HEK293 (cell line): Measurements from ENCODE around the gene MKX.
A peak's percentile ranks its signal among the peaks of the same experiment; 100 is the strongest.

Source experiments
- CTCF ChIA-PET: fragments of 350-600 bp; formaldehyde crosslinking; extraction: SDS; loops from one replicate; lab custom pipeline; 2021; ENCODE audit warnings: antibody characterized with exemption; lab: Yijun Ruan, JAX
- POLR2A ChIA-PET: fragments of 300-600 bp; formaldehyde crosslinking; extraction: SDS; loops from one replicate; lab custom pipeline; 2020; ENCODE audit warnings: antibody characterized with exemption, inconsistent platforms; lab: Yijun Ruan, JAX
- H3K27ac ChIP-seq: fragments of 200-500 bp; sonication (Bioruptor generic); 2 replicates; pipeline ENCODE4 v1.5.1; 2014; ENCODE audit warnings: low read depth, low read length, control low read depth, inconsistent platforms; ENCODE audit errors: extremely low read depth
- H3K36me3 ChIP-seq, 2 experiments: fragments of 200-500 bp in 1 of 2; sonication (Bioruptor generic) in 1 of 2; 1 replicate in 1 of 2; 2 replicates in 1 of 2; pipeline ENCODE4 v1.5.1; 2014 to 2017; ENCODE audit warnings: inconsistent platforms in 2 of 2, low read length in 2 of 2; ENCODE audit not compliant: control insufficient read depth in 2 of 2, insufficient read depth in 1 of 2
- H3K4me1 ChIP-seq: fragments of 200-500 bp; sonication (Bioruptor generic); 2 replicates; pipeline ENCODE4 v1.5.1; 2014; ENCODE audit warnings: mild to moderate bottlenecking, low read length, inconsistent platforms; ENCODE audit not compliant: control insufficient read depth, insufficient read depth
- H3K4me3 ChIP-seq: 2 replicates; pipeline ENCODE4 v1.5.1; 2011; ENCODE audit warnings: low read depth, mild to moderate bottlenecking, control low read depth, low read length, moderate library complexity
- H3K9me3 ChIP-seq: fragments of 200-500 bp; sonication (Bioruptor generic); 2 replicates; pipeline ENCODE4 v1.5.1; 2014; ENCODE audit warnings: low read depth, low read length, inconsistent platforms; ENCODE audit not compliant: control insufficient read depth, insufficient read depth
- ELK4 ChIP-seq: IDR thresholded peaks from 2 replicates; pipeline ENCODE4 v1.6.1; 2011; ENCODE audit warnings: mild to moderate bottlenecking, low read depth, low read length, borderline replicate concordance
- GFI1B ChIP-seq: fragments of 450-650 bp; formaldehyde crosslinking; IDR thresholded peaks from 2 replicates; pipeline ENCODE4 v1.5.1; 2016; ENCODE audit warnings: missing biosample characterization, missing genetic modification characterization
- GLIS1 ChIP-seq: fragments of 450-650 bp; formaldehyde crosslinking; IDR thresholded peaks from 2 replicates; pipeline ENCODE4 v1.5.1; 2016; ENCODE audit warnings: missing biosample characterization, missing genetic modification characterization
- HOXA7 ChIP-seq: sonication (generic); formaldehyde crosslinking; IDR thresholded peaks from 2 replicates; pipeline ENCODE4 v1.8.1; 2022; ENCODE audit warnings: missing genetic modification reagents, borderline replicate concordance
- IKZF3 ChIP-seq: fragments of 450-650 bp; IDR thresholded peaks from 2 replicates; pipeline ENCODE4 v1.5.0; 2018; ENCODE audit warnings: missing biosample characterization, mild to moderate bottlenecking, missing genetic modification characterization, moderate library complexity
- KLF1 ChIP-seq: fragments of 450-650 bp; formaldehyde crosslinking; IDR thresholded peaks from 2 replicates; pipeline ENCODE4 v1.5.1; 2016; ENCODE audit warnings: missing biosample characterization, missing genetic modification characterization
- KLF16 ChIP-seq: fragments of 450-650 bp; formaldehyde crosslinking; IDR thresholded peaks from 2 replicates; pipeline ENCODE4 v1.5.1; 2017; ENCODE audit warnings: missing biosample characterization, missing genetic modification characterization
- KLF8 ChIP-seq: fragments of 450-650 bp; formaldehyde crosslinking; IDR thresholded peaks from 2 replicates; pipeline ENCODE4 v1.5.1; 2016; ENCODE audit warnings: missing biosample characterization, missing genetic modification characterization
- MZF1 ChIP-seq: fragments of 450-650 bp; formaldehyde crosslinking; IDR thresholded peaks from 2 replicates; pipeline ENCODE4 v1.5.1; 2017; ENCODE audit warnings: missing biosample characterization, missing genetic modification characterization, borderline replicate concordance
- OVOL3 ChIP-seq: fragments of 450-650 bp; formaldehyde crosslinking; IDR thresholded peaks from 2 replicates; pipeline ENCODE4 v1.5.1; 2016; ENCODE audit warnings: missing biosample characterization, missing genetic modification characterization
- PATZ1 ChIP-seq: fragments of 450-650 bp; formaldehyde crosslinking; IDR thresholded peaks from 2 replicates; pipeline ENCODE4 v1.5.1; 2016; ENCODE audit warnings: missing biosample characterization, missing genetic modification characterization
- SETDB1 ChIP-seq: IDR thresholded peaks from one replicate; pipeline ENCODE4 v1.6.1; 2017; ENCODE audit warnings: mild to moderate bottlenecking, low read length, moderate library complexity, mixed read lengths; ENCODE audit not compliant: insufficient read length
- ZBTB6 ChIP-seq: fragments of 450-650 bp; formaldehyde crosslinking; IDR thresholded peaks from 2 replicates; pipeline ENCODE4 v1.5.1; 2017; ENCODE audit warnings: missing biosample characterization, missing genetic modification characterization
- ZBTB8A ChIP-seq: fragments of 450-650 bp; formaldehyde crosslinking; IDR thresholded peaks from 2 replicates; pipeline ENCODE4 v1.5.1; 2016; ENCODE audit warnings: missing biosample characterization, missing genetic modification characterization
- ZNF10 ChIP-seq: fragments of 450-650 bp; formaldehyde crosslinking; IDR thresholded peaks from 2 replicates; pipeline ENCODE4 v1.5.1; 2017; ENCODE audit warnings: missing biosample characterization, missing genetic modification characterization
- ZNF121 ChIP-seq: fragments of 450-650 bp; formaldehyde crosslinking; IDR thresholded peaks from 2 replicates; pipeline ENCODE4 v1.5.1; 2016; ENCODE audit warnings: missing biosample characterization, missing genetic modification characterization
- ZNF140 ChIP-seq: fragments of 450-650 bp; formaldehyde crosslinking; IDR thresholded peaks from 2 replicates; pipeline ENCODE4 v1.5.1; 2016; ENCODE audit warnings: missing biosample characterization, missing genetic modification characterization
- ZNF169 ChIP-seq: fragments of 450-650 bp; formaldehyde crosslinking; IDR thresholded peaks from 2 replicates; pipeline ENCODE4 v1.5.1; 2016; ENCODE audit warnings: missing biosample characterization, missing genetic modification characterization
- ZNF311 ChIP-seq: fragments of 450-650 bp; formaldehyde crosslinking; IDR thresholded peaks from 2 replicates; pipeline ENCODE4 v1.5.1; 2017; ENCODE audit warnings: missing biosample characterization, missing genetic modification characterization, borderline replicate concordance
- ZNF398 ChIP-seq: fragments of 450-650 bp; formaldehyde crosslinking; IDR thresholded peaks from 2 replicates; pipeline ENCODE4 v1.5.1; 2017; ENCODE audit warnings: missing biosample characterization, missing genetic modification characterization
- ZNF426 ChIP-seq: fragments of 450-650 bp; formaldehyde crosslinking; IDR thresholded peaks from 2 replicates; pipeline ENCODE4 v1.5.1; 2017; ENCODE audit warnings: missing biosample characterization, missing genetic modification characterization, mild to moderate bottlenecking, inconsistent platforms, moderate library complexity
- ZNF449 ChIP-seq: fragments of 450-650 bp; formaldehyde crosslinking; IDR thresholded peaks from 2 replicates; pipeline ENCODE4 v1.5.1; 2017; ENCODE audit warnings: missing biosample characterization, mild to moderate bottlenecking, missing genetic modification characterization, moderate library complexity
- ZNF473 ChIP-seq: fragments of 450-650 bp; formaldehyde crosslinking; IDR thresholded peaks from 2 replicates; pipeline ENCODE4 v1.5.1; 2017; ENCODE audit warnings: missing biosample characterization, missing genetic modification characterization
- ZNF530 ChIP-seq: fragments of 450-650 bp; formaldehyde crosslinking; IDR thresholded peaks from 2 replicates; pipeline ENCODE4 v1.5.1; 2016; ENCODE audit warnings: low read depth, missing biosample characterization, missing genetic modification characterization
- ZNF549 ChIP-seq: fragments of 450-650 bp; IDR thresholded peaks from 2 replicates; pipeline ENCODE4 v1.5.1; 2018; ENCODE audit warnings: missing biosample characterization, missing genetic modification characterization, mild to moderate bottlenecking, inconsistent platforms, moderate library complexity
- ZNF624 ChIP-seq: fragments of 450-650 bp; formaldehyde crosslinking; IDR thresholded peaks from 2 replicates; pipeline ENCODE4 v1.5.1; 2017; ENCODE audit warnings: missing biosample characterization, missing genetic modification characterization
- ZNF629 ChIP-seq: fragments of 450-650 bp; formaldehyde crosslinking; IDR thresholded peaks from 2 replicates; pipeline ENCODE4 v1.5.1; 2017; ENCODE audit warnings: missing biosample characterization, missing genetic modification characterization
- ZNF654 ChIP-seq: fragments of 450-650 bp; formaldehyde crosslinking; IDR thresholded peaks from 2 replicates; pipeline ENCODE4 v1.5.1; 2016; ENCODE audit warnings: low read depth, missing biosample characterization, missing genetic modification characterization
- ZNF660 ChIP-seq: fragments of 450-650 bp; IDR thresholded peaks from 2 replicates; pipeline ENCODE4 v1.5.1; 2018; ENCODE audit warnings: missing biosample characterization, mild to moderate bottlenecking, missing genetic modification characterization
- ZNF76 ChIP-seq: fragments of 450-650 bp; formaldehyde crosslinking; IDR thresholded peaks from 2 replicates; pipeline ENCODE4; 2016; ENCODE audit warnings: low read depth, missing biosample characterization, missing genetic modification characterization, borderline replicate concordance
- ZNF830 ChIP-seq: fragments of 450-650 bp; IDR thresholded peaks from 2 replicates; pipeline ENCODE4 v1.5.0; 2018; ENCODE audit warnings: missing biosample characterization, missing genetic modification characterization, low read depth, mild to moderate bottlenecking, moderate library complexity

Gene MKX

GRCh38 chr10:27745732-27746396, at the start of gene MKX:
Gene MKX (minus strand): TSS chr10:27745819. CDS start chr10:27743415, 2,404 bp downstream.
- Histone ChIP-seq H3K9me3 (no peaks in the 10 kb centered on the region), H3K4me3 (peak within 1 kb of the TSS; percentile 47), H3K4me1 (peaks cover 7% of the 10 kb centered on the region), H3K36me3 (peaks cover 0 to 19% of the 10 kb centered on the region in 2 experiments; a peak in 1 of 3 replicates), H3K27ac (peak within 1 kb of the TSS; percentile 75; the same call in 1 of the 2 replicates)
- ChIA-PET CTCF (no interaction called here), POLR2A (no interaction called here)
- TF ChIP-seq ZNF311 (tag by site-specific recombination): no peak
- TF ChIP-seq KLF8 (tag by site-specific recombination): 0 out of 2 replicates have a peak, but pooled peaks have one; percentile 60
- TF ChIP-seq GLIS1 (tag by site-specific recombination): no peak
- TF ChIP-seq ZNF449 (tag by site-specific recombination): 0 out of 2 replicates have a peak, but pooled peaks have one; percentile 19
- TF ChIP-seq KLF1 (tag by site-specific recombination): no peak
- 0 out of 2 replicates have a peak, but pooled peaks have one; percentile 29 for TF ChIP-seq HOXA7 (CRISPR knock-in tag)
- no peak for TF ChIP-seq ZNF426 (tag by site-specific recombination)
- TF ChIP-seq PATZ1: 0 out of 2 replicates have a peak, but pooled peaks have one; percentile 25
- TF ChIP-seq ZNF398: no peak
- TF ChIP-seq MZF1 (tag by site-specific recombination): no peak
- TF ChIP-seq ZNF530 (tag by site-specific recombination): no peak
- TF ChIP-seq ZNF140 (tag by site-specific recombination): no peak
- 0 out of 2 replicates have a peak, but pooled peaks have one; percentile 17 for TF ChIP-seq ZBTB8A (tag by site-specific recombination)
- no peak for TF ChIP-seq GFI1B (tag by site-specific recombination)
- TF ChIP-seq OVOL3 (tag by site-specific recombination): no peak
- peak; percentile 22; the same call in 1 of the 2 replicates for TF ChIP-seq ELK4
- 0 out of 2 replicates have a peak, but pooled peaks have one; percentile 57 for TF ChIP-seq ZNF76
- no peak for TF ChIP-seq ZNF473 (tag by site-specific recombination)
- peak; percentile 43; the same call in 1 of the 2 replicates for TF ChIP-seq KLF16 (tag by site-specific recombination)
- no peak for TF ChIP-seq ZNF830 (tag by site-specific recombination)
- TF ChIP-seq ZNF121 (tag by site-specific recombination): no peak
- TF ChIP-seq ZNF169: no peak
- TF ChIP-seq ZNF660 (tag by site-specific recombination): no peak
- TF ChIP-seq ZNF629 (tag by site-specific recombination): no peak
- TF ChIP-seq SETDB1: peak; percentile 73
- no peak for TF ChIP-seq ZNF624 (tag by site-specific recombination)
- TF ChIP-seq ZNF654 (tag by site-specific recombination): no peak
- no peak for TF ChIP-seq ZBTB6
- no peak for TF ChIP-seq ZNF549 (tag by site-specific recombination)
- TF ChIP-seq IKZF3 (tag by site-specific recombination): no peak
- 0 out of 2 replicates have a peak, but pooled peaks have one; percentile 42 for TF ChIP-seq ZNF10 (tag by site-specific recombination)
